Measurements from ENCODE around the gene SPECC1L.

DNA sequence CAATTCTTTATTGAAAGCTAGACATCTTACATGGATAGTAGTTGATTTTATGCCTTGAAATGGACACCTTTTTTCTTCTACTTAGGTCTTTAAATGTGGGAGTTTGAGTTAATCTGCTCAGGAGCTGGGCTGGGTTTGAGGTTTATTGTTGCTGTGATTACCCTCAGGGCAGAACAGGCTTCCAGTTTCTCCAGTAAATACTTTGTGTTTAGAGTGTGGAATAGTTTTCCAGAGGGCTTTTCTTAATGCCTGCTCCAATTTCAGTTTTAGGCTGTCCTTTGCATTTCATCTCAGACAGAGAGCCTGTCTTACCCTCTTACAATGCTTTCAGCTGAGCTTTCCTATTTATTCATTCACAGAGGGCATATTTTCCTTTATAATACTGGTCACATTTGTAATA, 86.9 kb downstream of the SPECC1L start:
- no peak for TF ChIP-seq TCF7L2 (IDR thresholded peaks at IDR 0.05; ENCODE audit: borderline replicate concordance, extremely low read depth, insufficient read depth, insufficient read length)
- no peak for TF ChIP-seq EZH2 (IDR thresholded peaks at IDR 0.05)
- TF ChIP-seq POLR2A (IDR thresholded peaks at IDR 0.05; ENCODE audit: borderline replicate concordance, extremely low read depth, insufficient read depth, insufficient read length): no peak
- TF ChIP-seq, protein P1, sequence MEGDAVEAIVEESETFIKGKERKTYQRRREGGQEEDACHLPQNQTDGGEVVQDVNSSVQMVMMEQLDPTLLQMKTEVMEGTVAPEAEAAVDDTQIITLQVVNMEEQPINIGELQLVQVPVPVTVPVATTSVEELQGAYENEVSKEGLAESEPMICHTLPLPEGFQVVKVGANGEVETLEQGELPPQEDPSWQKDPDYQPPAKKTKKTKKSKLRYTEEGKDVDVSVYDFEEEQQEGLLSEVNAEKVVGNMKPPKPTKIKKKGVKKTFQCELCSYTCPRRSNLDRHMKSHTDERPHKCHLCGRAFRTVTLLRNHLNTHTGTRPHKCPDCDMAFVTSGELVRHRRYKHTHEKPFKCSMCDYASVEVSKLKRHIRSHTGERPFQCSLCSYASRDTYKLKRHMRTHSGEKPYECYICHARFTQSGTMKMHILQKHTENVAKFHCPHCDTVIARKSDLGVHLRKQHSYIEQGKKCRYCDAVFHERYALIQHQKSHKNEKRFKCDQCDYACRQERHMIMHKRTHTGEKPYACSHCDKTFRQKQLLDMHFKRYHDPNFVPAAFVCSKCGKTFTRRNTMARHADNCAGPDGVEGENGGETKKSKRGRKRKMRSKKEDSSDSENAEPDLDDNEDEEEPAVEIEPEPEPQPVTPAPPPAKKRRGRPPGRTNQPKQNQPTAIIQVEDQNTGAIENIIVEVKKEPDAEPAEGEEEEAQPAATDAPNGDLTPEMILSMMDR (IDR thresholded peaks at IDR 0.05 in 2 of 3, conservative IDR thresholded peaks at IDR 0.05 in 1 of 3; ENCODE audit: borderline replicate concordance in 1 of 3, insufficient read depth in 1 of 3, low read depth in 2 of 3, low read length in 2 of 3): no peak
- TF ChIP-seq, protein P2, sequence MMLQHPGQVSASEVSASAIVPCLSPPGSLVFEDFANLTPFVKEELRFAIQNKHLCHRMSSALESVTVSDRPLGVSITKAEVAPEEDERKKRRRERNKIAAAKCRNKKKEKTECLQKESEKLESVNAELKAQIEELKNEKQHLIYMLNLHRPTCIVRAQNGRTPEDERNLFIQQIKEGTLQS (IDR thresholded peaks at IDR 0.05): no peak
- TF ChIP-seq POLR2AphosphoS5 (IDR thresholded peaks at IDR 0.05; ENCODE audit: low read depth, low read length): no peak
